ENCODE data around the gene RAVER1.
A peak's percentile ranks its signal among the peaks of the same experiment; 100 is the strongest.

Gene RAVER1

GRCh38 chr19:10317045-10317856 is 16.1 kb downstream of the RAVER1 start:
- no peak for DNase-seq

DNA sequence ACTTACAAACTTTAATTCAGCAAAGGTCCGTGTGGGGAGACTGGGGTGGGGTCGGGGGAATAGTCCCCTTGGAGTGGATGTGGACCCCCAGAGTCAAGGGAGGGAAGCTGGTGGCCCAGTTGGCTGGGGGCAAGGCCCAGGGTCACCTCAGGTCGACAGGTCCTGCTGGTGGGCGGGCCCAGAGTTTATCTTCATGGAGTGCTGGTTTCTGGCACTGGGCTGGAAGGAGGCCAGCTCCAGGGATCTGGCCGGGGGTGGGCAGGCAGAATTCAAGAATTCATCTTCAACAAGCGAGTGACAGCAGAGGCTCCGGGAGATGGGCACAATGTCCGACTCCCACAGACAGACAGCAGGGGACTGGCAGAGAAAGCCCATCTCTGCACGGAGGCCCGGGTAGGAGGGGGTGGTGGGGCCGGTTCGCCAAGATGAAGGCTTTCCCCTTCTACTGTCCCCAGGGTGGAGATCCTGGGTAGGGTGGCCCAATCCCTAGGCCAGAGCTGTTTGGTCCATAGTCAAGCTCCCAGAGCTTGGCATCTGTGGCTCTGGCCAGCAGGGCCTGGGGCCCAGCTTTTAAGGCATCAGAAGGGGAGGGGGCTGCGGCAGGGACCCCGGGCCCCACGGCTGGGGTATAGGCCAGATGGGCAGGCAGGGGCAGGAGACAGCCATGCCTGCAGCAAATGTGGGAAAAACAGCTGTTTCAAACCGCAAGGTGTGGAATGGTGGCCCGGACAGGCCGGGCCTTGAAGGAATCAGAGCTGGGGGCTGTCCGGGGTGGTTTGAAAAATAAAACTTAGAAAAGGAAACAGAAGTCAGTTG is 16.9 kb downstream of the RAVER1 start:
- DNase-seq, result no peak

DNA sequence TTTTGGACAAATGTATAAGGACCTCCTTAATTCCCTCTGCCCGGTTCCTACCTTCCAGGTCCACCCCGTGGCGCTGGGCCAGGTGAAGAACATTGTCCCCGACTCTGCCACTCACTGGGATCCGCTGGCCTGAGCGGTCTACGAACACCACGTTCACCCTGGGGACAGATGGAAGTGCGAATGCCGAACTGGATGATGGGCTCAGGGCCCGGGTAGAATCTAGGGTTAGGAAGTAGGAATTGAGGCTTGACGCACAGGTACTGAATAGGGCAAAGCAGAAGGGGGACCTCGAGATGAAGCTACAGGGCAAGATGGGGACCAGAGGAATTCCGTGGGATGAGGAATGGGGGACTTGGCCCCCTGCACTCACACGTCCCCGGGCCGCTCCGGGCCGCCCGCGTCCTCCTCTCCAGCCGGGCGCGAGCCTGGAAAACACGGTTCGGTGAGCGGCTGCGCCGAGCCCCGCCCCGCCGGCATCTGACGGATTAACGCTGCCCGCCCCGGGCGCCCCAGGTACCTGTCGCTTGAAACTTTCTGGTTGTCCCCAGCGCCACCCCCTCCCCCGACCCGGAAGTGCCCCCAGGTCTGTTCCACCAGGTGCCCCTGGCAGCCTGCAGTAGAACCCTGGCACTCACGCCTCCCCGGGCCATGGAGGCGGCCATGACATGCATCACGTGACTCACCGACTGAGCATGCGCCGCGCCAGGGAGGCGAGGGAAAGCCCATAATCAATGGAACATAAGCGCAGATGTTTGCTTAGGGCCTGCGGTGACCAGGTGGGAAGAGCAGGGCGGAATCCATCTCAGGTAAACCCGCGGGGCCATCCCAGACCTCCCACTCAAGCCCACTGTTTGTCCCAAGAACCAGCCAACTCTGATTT is 17.8 kb downstream of the RAVER1 start, which contains the start of gene FDX2:
TSS of gene FDX2 (minus strand) at position 681 of the 880 bp plus-strand sequence. CDS start at position 662, 19 bp downstream.
- peak; percentile 76 for DNase-seq

DNA sequence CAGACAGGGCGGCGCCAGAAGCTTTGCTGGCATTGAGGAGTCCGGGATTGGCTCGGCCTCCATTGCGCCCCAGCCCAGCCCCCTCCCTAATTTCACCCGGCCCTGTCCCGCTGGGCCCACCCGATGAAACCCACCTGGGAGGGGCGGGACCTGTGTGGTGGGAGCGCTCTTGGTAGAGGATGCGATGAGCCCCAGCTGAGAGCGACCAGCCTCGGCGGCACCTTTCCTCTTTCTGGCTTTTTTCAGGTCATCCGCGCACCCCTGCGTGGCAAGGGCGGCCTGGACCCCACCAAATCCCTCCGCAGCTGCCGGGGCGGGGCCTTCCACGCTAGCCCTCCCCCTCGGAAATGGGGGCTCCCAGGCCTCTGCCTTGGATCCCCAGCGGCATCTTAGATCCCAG is 23.9 kb downstream of the RAVER1 start, which contains the start of gene ZGLP1:
TSS of gene ZGLP1 (minus strand) at position 393 of the 400 bp plus-strand sequence.
- no peak for DNase-seq

- DNase-seq, result no peak
Measured at GRCh38 chr19:10306327-10306726, 27.0 kb downstream of the RAVER1 start.

- no peak for DNase-seq
Measured at GRCh38 chr19:10305139-10305806, 28.1 kb downstream of the RAVER1 start.

GRCh38 chr19:10299545-10300458 is 33.5 kb downstream of the RAVER1 start:
- DNase-seq, result no peak

GRCh38 chr19:10295847-10296591 is 37.3 kb downstream of the RAVER1 start:
- DNase-seq, result no peak

DNA sequence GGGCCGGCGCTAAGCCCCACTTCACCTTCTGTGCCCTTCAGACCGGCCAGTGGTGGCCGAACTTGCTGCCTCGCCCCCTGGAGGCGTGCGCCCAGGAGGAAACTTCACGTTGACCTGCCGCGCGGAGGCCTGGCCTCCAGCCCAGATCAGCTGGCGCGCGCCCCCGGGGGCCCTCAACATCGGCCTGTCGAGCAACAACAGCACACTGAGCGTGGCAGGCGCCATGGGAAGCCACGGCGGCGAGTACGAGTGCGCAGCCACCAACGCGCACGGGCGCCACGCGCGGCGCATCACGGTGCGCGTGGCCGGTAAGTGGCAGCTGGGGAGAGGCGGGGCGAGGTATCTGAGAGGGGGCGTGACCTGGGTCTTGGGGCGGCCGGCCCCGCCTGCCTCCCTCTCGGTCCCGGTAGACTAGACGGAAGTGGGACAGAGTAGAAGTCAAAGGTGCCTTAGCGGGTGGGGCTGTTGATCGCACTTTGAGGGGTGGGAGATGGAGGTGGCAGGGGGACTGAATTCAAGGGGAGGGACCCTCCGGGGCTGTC is 38.0 kb downstream of the RAVER1 start:
- DNase-seq, result no peak

GRCh38 chr19:10294368-10294697 is 39.0 kb downstream of the RAVER1 start:
- no peak for DNase-seq

- DNase-seq, result no peak
Measured at GRCh38 chr19:10293637-10294367, 39.5 kb downstream of the RAVER1 start.

DNA sequence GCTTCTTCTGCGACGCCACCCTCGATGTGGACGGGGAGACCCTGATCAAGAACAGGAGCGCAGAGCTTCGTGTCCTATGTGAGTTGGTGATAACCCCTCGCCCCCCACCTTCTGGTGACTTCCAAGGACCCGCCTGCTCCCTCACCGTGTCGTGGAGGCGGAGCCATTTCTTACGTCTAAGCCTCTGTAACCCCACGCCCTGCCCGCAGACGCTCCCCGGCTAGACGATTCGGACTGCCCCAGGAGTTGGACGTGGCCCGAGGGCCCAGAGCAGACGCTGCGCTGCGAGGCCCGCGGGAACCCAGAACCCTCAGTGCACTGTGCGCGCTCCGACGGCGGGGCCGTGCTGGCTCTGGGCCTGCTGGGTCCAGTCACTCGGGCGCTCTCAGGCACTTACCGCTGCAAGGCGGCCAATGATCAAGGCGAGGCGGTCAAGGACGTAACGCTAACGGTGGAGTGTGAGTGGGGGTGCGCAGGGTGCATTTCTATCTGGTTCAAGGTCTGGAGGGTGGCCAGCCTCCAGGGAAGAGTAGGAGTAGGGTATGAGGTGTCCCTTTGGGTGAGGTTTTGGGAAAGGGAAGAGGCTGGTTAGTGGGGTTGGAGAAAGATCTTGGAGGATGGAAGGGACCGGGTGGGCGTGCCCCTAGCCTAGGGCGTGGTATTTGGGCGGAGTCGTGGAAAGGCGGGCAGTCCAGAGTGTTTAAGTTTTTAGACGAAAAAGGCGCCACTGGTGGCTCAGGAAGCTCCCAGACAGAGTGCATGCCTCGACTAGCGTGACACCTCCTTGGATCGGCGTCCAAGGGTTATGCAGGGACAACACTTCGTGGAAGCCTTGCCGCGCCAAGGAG is 40.3 kb downstream of the RAVER1 start:
- DNase-seq, result no peak

GRCh38 chr19:10292206-10292788 is 41.0 kb downstream of the RAVER1 start:
- peak; percentile 49 for DNase-seq

GRCh38 chr19:10291554-10292205 is 41.6 kb downstream of the RAVER1 start:
- DNase-seq, result no peak

- peak; percentile 57 for DNase-seq
Measured at GRCh38 chr19:10290876-10291553, 42.3 kb downstream of the RAVER1 start.

- DNase-seq, result no peak
Measured at GRCh38 chr19:10290357-10290875, 42.9 kb downstream of the RAVER1 start.
